Activated B cell treated with CpG ODN at 0.5 μM for 24 hours (primary cell): ENCODE measurements around the gene ALDH1L2. TPM values are rescaled to one million over a fixed set of nuclear protein-coding genes. Genes with fewer than 3 reads are reported as not detected.

Source experiments
- ATAC-seq: fragments of 200-7000 bp; cut with Tn5 transposase; one replicate; pipeline ENCODE4 v1.10.0; 2021; ENCODE audit warnings: low read depth, mild to moderate bottlenecking, moderate library complexity
- CTCF ChIA-PET: fragments of 350-600 bp; sonication (Branson Sonifier 250); formaldehyde crosslinking; loops from one replicate; lab custom pipeline; 2021; ENCODE audit warnings: antibody characterized with exemption; lab: Charles Lee
- POLR2A ChIA-PET: fragments of 350-600 bp; sonication (Branson Sonifier 250); formaldehyde crosslinking; loops from one replicate; lab custom pipeline; 2021; ENCODE audit warnings: antibody characterized with exemption; lab: Charles Lee
- DNase-seq: peaks from one replicate; pipeline ENCODE4 v3.0.0; 2022
- H3K27ac Mint-ChIP-seq: one replicate; pipeline ENCODE4 v1.8.0; 2020; ENCODE audit warnings: mixed read lengths
- H3K27me3 Mint-ChIP-seq: one replicate; pipeline ENCODE4 v1.8.0; 2021; ENCODE audit warnings: mixed read lengths
- H3K36me3 Mint-ChIP-seq: one replicate; pipeline ENCODE4 v1.8.0; 2021; ENCODE audit warnings: low read depth, mixed read lengths
- H3K4me1 Mint-ChIP-seq: one replicate; pipeline ENCODE4 v1.8.0; 2021; ENCODE audit warnings: mixed read lengths
- H3K4me3 Mint-ChIP-seq: one replicate; pipeline ENCODE4 v1.8.0; 2020; ENCODE audit warnings: mild to moderate bottlenecking, mixed read lengths
- H3K9me3 Mint-ChIP-seq: one replicate; pipeline ENCODE4 v1.8.0; 2020; ENCODE audit warnings: mixed read lengths
- intact Hi-C: fragments of 100-400 bp; cut with micrococcal nuclease; formaldehyde crosslinking; loops from one replicate; pipeline ENCODE4 v1.15.1; 2024
- total RNA-seq: library from RNA; stranded (reverse); gene quantifications from 2 replicates; pipeline ENCODE4 v1.2.3, GENCODE V29; 2022
- TF ChIP-seq, protein P1 (sequence below): fragments of 200-600 bp; IDR thresholded peaks from one replicate; pipeline ENCODE4 v1.8.0; 2022; ENCODE audit warnings: antibody characterized with exemption, mild to moderate bottlenecking

Gene ALDH1L2
- total RNA-seq, 1 donor from 2014 or later: 6.5 TPM

DNA sequence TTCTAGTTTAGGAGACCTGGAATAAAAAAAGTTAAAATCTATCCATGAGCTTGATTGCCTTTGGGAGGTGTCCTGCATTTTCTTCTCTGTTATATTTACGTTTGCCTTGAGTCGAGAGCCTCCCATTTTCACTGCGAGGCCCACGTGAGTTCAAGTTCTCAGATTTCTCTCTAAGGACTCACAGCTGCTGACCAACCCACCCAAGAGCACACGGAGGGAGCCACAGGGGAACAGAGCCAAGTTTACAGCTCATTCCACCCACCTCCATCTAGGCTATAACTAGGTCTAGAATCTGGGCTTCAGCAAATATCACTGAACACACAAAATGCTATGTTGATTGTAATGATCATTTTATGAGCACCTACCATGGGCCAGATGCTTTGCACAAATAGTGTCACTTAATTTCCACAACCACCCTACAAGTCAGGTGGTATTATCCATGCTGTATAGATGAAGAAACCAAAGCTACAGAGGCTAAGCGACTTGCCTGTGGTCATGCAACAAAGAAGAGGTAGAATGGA is 16.7 kb downstream of the ALDH1L2 start:
- ATAC-seq (no peak), DNase-seq (no peak)
- intact Hi-C loops: no loop called here
- no peaks in the 10 kb centered on the region for H3K36me3 Mint-ChIP-seq
- no peak overlapping the region for H3K27ac Mint-ChIP-seq
- H3K27me3 Mint-ChIP-seq: peaks cover 8% of the 10 kb centered on the region
- no peaks in the 10 kb centered on the region for H3K9me3 Mint-ChIP-seq
- TF ChIP-seq, protein P1, sequence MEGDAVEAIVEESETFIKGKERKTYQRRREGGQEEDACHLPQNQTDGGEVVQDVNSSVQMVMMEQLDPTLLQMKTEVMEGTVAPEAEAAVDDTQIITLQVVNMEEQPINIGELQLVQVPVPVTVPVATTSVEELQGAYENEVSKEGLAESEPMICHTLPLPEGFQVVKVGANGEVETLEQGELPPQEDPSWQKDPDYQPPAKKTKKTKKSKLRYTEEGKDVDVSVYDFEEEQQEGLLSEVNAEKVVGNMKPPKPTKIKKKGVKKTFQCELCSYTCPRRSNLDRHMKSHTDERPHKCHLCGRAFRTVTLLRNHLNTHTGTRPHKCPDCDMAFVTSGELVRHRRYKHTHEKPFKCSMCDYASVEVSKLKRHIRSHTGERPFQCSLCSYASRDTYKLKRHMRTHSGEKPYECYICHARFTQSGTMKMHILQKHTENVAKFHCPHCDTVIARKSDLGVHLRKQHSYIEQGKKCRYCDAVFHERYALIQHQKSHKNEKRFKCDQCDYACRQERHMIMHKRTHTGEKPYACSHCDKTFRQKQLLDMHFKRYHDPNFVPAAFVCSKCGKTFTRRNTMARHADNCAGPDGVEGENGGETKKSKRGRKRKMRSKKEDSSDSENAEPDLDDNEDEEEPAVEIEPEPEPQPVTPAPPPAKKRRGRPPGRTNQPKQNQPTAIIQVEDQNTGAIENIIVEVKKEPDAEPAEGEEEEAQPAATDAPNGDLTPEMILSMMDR: no peak
- ChIA-PET CTCF (no interaction called here), POLR2A (no interaction called here)
- peaks cover 10% of the 10 kb centered on the region for H3K4me1 Mint-ChIP-seq
- H3K4me3 Mint-ChIP-seq: no peak overlapping the region

DNA sequence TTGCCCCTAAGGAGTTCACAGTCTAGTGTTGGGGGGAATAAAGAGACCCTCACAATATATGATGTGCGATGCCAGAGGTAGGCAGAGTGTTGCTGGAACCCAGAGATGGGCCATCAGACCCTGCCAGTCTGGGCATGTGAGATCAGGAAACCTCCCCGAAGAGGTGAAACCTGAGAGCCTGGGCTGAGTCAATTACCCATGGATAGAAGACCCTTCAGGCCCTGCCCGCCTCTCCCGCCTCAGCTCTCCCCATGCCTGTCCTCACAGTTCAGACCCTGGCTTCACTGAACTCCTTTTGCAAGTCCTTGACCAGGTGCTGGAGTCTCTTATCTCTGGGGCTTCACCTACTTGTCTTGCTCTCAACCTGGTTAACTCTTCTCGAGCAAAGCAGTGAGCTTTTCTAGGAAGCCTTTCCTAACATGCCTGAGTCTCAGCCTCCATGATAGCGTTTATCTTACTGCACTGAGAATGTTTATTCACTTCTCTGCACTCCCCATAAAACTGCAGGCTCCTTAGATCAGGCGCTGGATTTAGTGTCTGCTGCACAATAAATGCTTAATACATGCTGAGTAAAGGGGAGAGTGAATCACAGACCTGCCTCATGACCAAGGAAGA is 19.6 kb downstream of the ALDH1L2 start:
- Mint-ChIP-seq H3K4me3 (no peak overlapping the region), H3K9me3 (no peaks in the 10 kb centered on the region), H3K4me1 (peaks cover 2% of the 10 kb centered on the region), H3K27me3 (peaks cover 10% of the 10 kb centered on the region), H3K36me3 (no peaks in the 10 kb centered on the region), H3K27ac (no peak overlapping the region)
- ChIA-PET POLR2A (no interaction called here), CTCF (no interaction called here)
- TF ChIP-seq, protein P1: no peak
- intact Hi-C loops: no loop called here
- ATAC-seq: no peak
- DNase-seq: no peak

DNA sequence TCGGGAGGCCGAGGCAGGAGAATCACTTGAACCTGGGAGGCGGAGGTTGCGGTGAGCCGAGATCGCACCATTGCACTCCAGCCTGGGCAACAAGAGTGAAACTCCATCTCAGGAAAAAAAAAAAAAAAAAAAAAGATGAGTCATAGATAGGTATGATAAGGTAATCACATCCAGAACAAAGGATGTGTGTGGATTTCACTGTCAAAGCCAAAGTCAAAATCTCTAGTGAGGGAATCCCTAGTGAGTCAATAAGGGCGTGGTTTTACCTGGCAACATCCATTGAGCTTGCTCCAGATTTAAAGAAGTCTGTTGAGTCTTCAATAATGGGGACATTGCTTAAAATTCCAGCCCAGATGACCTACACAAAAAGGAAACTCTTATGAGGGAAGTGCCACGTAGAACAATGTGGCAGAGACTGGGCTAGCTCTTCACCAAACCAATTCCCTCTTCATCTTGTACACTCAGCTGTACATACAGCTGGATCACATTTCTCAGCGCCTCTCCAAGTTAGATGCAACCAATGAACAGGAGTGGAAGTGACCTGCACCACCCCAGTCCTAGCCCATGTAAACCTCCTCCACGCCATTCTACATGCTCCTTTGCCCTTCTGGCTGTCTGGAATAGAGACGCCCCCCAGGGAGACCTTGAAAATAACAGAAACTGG is 23.4 kb downstream of the ALDH1L2 start:
- no peak overlapping the region for H3K27ac Mint-ChIP-seq
- no peak overlapping the region for H3K4me3 Mint-ChIP-seq
- TF ChIP-seq, protein P1: no peak
- H3K36me3 Mint-ChIP-seq: peaks cover 2% of the 10 kb centered on the region
- CTCF ChIA-PET: interaction anchor here (0.9 kb wide), 1 partner anchor 679 kb away, joined by 3 read pairs; no protein-coding TSS in a partner anchor
- intact Hi-C loops: no loop called here
- DNase-seq: no peak
- POLR2A ChIA-PET: interaction anchor here (0.7 kb wide), 2 partner anchors 285 to 851 kb away, joined by 5 to 7 read pairs; no protein-coding TSS in a partner anchor
- H3K27me3 Mint-ChIP-seq: peaks cover 5% of the 10 kb centered on the region
- ATAC-seq: no peak
- H3K9me3 Mint-ChIP-seq: peaks cover 4% of the 10 kb centered on the region
- no peaks in the 10 kb centered on the region for H3K4me1 Mint-ChIP-seq

DNA sequence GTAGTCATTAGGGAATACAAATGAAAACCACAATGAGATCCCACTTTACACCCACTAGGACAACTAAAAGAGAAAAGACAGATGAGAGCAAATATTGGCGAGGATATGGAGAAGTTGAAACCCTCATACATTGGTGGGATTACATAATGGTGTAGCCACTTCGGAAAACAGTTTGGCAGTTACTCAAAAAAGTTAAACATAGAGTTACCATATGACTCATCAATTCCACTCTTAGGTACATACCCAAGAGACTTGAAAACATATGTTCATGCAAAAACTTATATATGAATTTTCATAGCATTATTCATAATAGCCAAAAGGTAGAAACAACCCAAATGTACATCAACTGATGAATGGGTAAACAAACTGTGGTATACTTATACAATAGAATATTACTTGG is 27.1 kb downstream of the ALDH1L2 start:
- intact Hi-C loops: no loop called here
- ChIA-PET CTCF (interaction anchor here (1.2 kb wide), 1 partner anchor 684 kb away, joined by 3 read pairs; no protein-coding TSS in a partner anchor), POLR2A (no interaction called here)
- peaks cover 6% of the 10 kb centered on the region for H3K36me3 Mint-ChIP-seq
- no peak overlapping the region for H3K4me3 Mint-ChIP-seq
- TF ChIP-seq, protein P1: no peak
- no peak for DNase-seq
- H3K9me3 Mint-ChIP-seq: peaks cover 8% of the 10 kb centered on the region
- peaks cover 9% of the 10 kb centered on the region for H3K4me1 Mint-ChIP-seq
- peaks cover 3% of the 10 kb centered on the region for H3K27me3 Mint-ChIP-seq
- H3K27ac Mint-ChIP-seq: no peak overlapping the region
- no peak for ATAC-seq

DNA sequence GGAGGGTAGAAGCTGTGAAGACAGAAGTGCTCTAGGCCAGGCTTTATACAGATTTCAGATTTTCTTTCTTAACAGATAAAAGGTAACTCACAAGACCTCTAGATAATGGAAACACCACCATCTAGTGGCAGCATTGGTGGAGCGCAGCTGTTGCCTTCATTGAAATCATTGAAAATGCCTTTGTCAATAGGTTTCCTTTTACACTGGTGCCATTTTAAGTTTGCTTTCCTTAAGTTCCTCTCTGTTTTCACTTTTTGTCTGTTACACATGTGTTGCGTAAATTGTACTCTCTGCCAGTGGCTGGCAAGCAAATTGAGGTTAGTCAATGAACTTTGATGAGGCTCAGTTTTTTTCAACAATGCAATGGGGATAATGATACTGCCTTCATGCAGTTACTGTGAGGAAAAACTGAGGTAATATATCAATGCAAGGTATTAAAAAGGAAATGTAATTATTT is 31.1 kb downstream of the ALDH1L2 start:
- TF ChIP-seq, protein P1: peak; percentile 96
- POLR2A ChIA-PET: interaction anchor here (0.6 to 2.8 kb wide), 3 partner anchors 333 to 738 kb away, joined by 3 to 10 read pairs (median 3); no protein-coding TSS in a partner anchor
- H3K4me1 Mint-ChIP-seq: peaks cover 17% of the 10 kb centered on the region
- H3K36me3 Mint-ChIP-seq: peaks cover 6% of the 10 kb centered on the region
- no peak overlapping the region for H3K27ac Mint-ChIP-seq
- CTCF ChIA-PET: interaction anchor here (0.6 to 6.8 kb wide), 19 partner anchors 22 to 1090 kb away, joined by 3 to 85 read pairs (median 3); partner anchors contain the start of gene TXNRD1
- no peak overlapping the region for H3K4me3 Mint-ChIP-seq
- ATAC-seq (peak; percentile 91), DNase-seq (peak; percentile 36)
- H3K27me3 Mint-ChIP-seq: no peaks in the 10 kb centered on the region
- peaks cover 8% of the 10 kb centered on the region for H3K9me3 Mint-ChIP-seq
- intact Hi-C loops: loop anchor here (1.0 to 5.0 kb wide), 13 partner anchors 66 to 852 kb away; partner anchors contain the start of genes CHST11, NOPCHAP1, SLC41A2 and TXNRD1
